GM12872 (cell line): ENCODE data around the gene TMEM163.

ENCODE experiments used
- CTCF ChIP-seq: IDR thresholded peaks from 3 replicates; pipeline ENCODE4 v1.5.1; 2011; ENCODE audit warnings: low read depth, mild to moderate bottlenecking, low read length, moderate library complexity; ENCODE audit not compliant: insufficient read depth

The TMEM163 gene

GRCh38 chr2:134590679-134591078 lies 128.1 kb downstream of the TMEM163 start:
- no peak for TF ChIP-seq CTCF

GRCh38 chr2:134588556-134588955 lies 130.2 kb downstream of the TMEM163 start:
- TF ChIP-seq CTCF = no peak

- no peak for TF ChIP-seq CTCF
These were observed 132.4 kb downstream of the TMEM163 start for GRCh38 chr2:134586326-134586965.

- TF ChIP-seq CTCF = no peak
These were observed 134.7 kb downstream of the TMEM163 start for GRCh38 chr2:134583997-134584520.

GRCh38 chr2:134583462-134583861 lies 135.3 kb downstream of the TMEM163 start:
- no peak for TF ChIP-seq CTCF

- TF ChIP-seq CTCF = no peak
These were observed 136.3 kb downstream of the TMEM163 start for GRCh38 chr2:134582547-134582899.

- no peak for TF ChIP-seq CTCF
These were observed 136.8 kb downstream of the TMEM163 start for GRCh38 chr2:134581877-134582546.
